Motor neuron (in vitro differentiated cells): ENCODE data around the gene FRMPD1. TPM values are rescaled to one million over a fixed set of nuclear protein-coding genes. Genes with fewer than 3 reads are reported as not detected.
"Not testable (repeated sequence)": the region's sequence is repeated elsewhere in the genome, so short reads cannot be mapped to it uniquely, and the experiment has no call there.

Experiments
- ATAC-seq, 8 experiments: fragments of 200-7000 bp; cut with Tn5 transposase; replicated peaks in 6 of 8; 2 replicates each; pipeline ENCODE4 v1.8.0; 2021; ENCODE audit warnings: mild to moderate bottlenecking in 8 of 8, moderate library complexity in 8 of 8
- H3K27ac ChIP-seq, 2 donors: fragments of 250-450 bp; sonication (Bioruptor Pico); 2 replicates each; pipeline ENCODE4 v1.9.0; 2021; ENCODE audit warnings: antibody characterized with exemption in 2 of 2, mild to moderate bottlenecking in 2 of 2, moderate library complexity in 1 of 2
- H3K4me1 ChIP-seq, 2 donors: fragments of 250-450 bp; sonication (Bioruptor Pico); replicated peaks in 1 of 2; 2 replicates each; pipeline ENCODE4 v1.6.1; 2021; ENCODE audit warnings: antibody characterized with exemption in 2 of 2, mild to moderate bottlenecking in 2 of 2, moderate library complexity in 1 of 2
- H3K4me3 ChIP-seq, 5 donors: fragments of 250-450 bp; sonication (Bioruptor Pico); 2 replicates each; pipeline ENCODE4 v1.9.0; 2021; ENCODE audit warnings: antibody characterized with exemption in 5 of 5, mild to moderate bottlenecking in 5 of 5, moderate library complexity in 4 of 5
- WGBS, 10 experiments: fragments of 450-650 bp; shearing (Covaris generic); methylation state at CpG; one replicate each; pipeline ENCODE4 v1.0.0; 2022; 5-methylcytosine and 5-hydroxymethylcytosine counted together
- in situ Hi-C, 9 experiments: fragments of 400-800 bp; cut with MboI; loops; one replicate each; pipeline ENCODE4 v1.15.0; 2021; ENCODE audit warnings: low sequenced_read_pairs in 9 of 9, low pct_unique_long_range_greater_than_20kb in 2 of 9; ENCODE audit not compliant: unreplicated experiment in 9 of 9
- total RNA-seq, 8 experiments: library from RNA; unstranded; fragments of 300-600 nt; gene quantifications; 2 replicates each; pipeline versions ENCODE4 v1.2.3 to v1.2.4, GENCODE V29; 2022

The FRMPD1 gene
- total RNA-seq, 8 experiments from 2014 or later, result 0.09 to 4.1 (median 0.34) TPM

DNA sequence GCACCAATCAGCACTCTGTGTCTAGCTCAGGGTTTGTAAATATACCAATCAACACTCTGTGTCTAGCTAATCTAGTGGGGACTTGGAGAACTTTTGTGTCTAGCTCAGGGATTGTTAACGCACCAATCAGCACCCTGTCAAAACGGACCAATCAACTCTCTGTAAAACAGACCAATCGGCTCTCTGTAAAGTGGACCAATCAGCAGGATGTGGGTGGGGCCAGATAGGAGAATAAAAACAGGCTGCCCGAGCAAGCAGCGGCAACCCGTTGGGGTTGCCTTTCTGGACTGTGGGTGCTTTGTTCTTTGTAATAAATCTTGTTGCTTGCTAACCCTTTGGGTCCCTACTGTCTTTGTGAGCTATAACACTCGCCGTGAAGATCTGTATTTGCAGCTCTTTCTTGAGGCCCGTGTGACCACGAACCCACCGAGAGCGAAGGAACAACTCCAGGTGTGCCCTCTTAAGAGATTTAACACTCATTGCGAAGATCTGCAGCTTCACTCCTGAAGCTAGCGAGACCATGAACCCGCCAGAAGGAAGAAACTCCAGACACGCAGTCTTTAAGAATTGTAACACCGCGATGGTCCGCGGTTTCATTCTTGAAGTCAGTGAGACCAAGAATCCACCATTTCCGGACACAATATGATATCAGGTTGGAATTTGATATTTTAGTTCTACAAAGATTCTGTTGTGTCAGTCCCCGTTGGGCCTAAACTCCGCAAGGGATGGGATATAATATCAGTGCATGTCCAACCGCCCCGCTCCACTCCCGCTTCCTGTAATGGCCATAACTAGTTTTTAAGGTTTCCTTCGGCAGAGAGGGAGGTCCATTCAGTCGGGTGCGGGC lies 102.1 kb downstream of the FRMPD1 start:
- no peak for ATAC-seq
- H3K4me3 ChIP-seq, result peak overlapping the region; percentile 56 to 92 (median 74)
- 78 to 100% (median 89%) methylated on average over 1 to 17 of the region's 29 CpGs; no CpG with 5 or more reads in 2 of the 10 experiments for WGBS, 10 experiments
- peaks cover 2 to 4% of the 10 kb centered on the region in 2 donors for H3K4me1 ChIP-seq
- in situ Hi-C loops, result loop anchor here in 1 of 9 experiments (25.0 kb wide), 1 partner anchor 166 kb away; the partner anchor contains the start of genes FBXO10 and TOMM5
- no peak overlapping the region for H3K27ac ChIP-seq

DNA sequence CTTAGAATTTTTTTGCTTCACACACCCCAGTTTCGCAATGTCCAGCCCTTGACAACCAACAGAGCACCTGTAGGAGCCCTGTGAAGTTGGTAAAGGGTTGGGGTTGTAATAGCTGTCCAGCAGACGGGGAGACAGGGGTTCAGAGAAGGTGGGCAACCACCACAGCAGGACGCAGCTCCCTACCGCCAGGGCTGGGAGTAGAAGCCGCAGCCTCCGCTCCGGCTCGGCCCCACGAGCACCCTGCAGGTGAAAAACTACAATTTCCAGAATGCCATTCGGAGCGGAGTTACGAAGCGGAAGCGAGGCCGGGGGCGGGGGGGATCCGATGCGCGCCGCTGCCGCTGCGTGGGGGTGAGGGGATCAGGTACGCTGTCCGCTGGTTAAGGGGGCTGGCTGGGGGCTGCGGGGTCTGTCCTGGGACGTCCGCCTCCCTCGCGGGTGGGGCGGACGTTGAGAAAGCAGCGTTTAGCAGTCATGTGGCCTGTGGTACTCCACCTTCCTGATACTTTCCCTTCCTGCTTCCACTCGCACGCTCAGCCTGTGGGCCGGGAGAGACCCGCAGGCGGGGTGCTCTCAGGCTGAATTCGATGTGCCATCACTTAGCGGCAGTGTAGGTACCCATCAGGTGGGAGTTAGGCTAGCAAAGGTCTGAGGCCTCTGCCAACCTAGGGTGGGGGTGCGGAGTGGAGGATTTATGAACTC lies 102.9 kb downstream of the FRMPD1 start, which contains the start of gene TRMT10B:
TRMT10B (plus strand) TSS at position 317 of the 702 bp plus-strand sequence. CDS start 8,127 bp downstream, outside the sequence.
- peaks cover 2 to 4% of the 10 kb centered on the region in 2 donors for H3K4me1 ChIP-seq
- in situ Hi-C loops, result loop anchor here in 1 of 9 experiments (25.0 kb wide), 1 partner anchor 166 kb away; the partner anchor contains the start of genes FBXO10 and TOMM5
- peak within 1 kb of the TSS; percentile 56 to 92 (median 74) for H3K4me3 ChIP-seq
- ATAC-seq, result peak; percentile 93 to 98 (median 95)
- WGBS, 10 experiments, result 0 to 100% (median 20%) methylated on average over 1 to 9 of the region's 40 CpGs; no CpG with 5 or more reads in 3 of the 10 experiments
- no peak within 1 kb of the TSS for H3K27ac ChIP-seq

DNA sequence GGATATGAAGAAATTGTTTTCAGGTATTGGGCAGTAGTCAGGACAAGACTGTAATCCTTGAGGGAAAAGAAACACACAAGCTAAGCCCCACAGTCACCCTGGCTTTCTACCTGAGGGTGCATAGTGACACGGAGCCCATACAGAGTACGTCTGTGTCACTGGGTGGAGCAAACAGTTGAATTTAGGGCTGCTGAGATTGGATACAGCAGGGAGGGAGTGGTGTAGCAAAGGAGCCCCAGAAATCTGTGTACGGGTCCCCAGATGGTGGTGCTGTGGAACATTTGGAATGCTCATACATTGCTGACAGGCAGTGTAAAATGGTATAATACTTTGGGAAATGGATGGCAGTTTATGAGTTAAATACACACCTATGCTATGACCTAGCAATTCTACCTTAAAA lies 108.0 kb downstream of the FRMPD1 start:
- WGBS, 10 experiments, result 0 to 100% (median 80%) methylated on average over 1 to 3 of the region's 3 CpGs; no CpG with 5 or more reads in 4 of the 10 experiments
- no peak overlapping the region for H3K27ac ChIP-seq
- ATAC-seq, result no peak
- H3K4me3 ChIP-seq, result no peak overlapping the region
- in situ Hi-C loops, result loop anchor here in 1 of 9 experiments (25.0 kb wide), 1 partner anchor 171 kb away; the partner anchor contains the start of genes FBXO10 and TOMM5
- H3K4me1 ChIP-seq, result peaks cover 2 to 4% of the 10 kb centered on the region in 2 donors

DNA sequence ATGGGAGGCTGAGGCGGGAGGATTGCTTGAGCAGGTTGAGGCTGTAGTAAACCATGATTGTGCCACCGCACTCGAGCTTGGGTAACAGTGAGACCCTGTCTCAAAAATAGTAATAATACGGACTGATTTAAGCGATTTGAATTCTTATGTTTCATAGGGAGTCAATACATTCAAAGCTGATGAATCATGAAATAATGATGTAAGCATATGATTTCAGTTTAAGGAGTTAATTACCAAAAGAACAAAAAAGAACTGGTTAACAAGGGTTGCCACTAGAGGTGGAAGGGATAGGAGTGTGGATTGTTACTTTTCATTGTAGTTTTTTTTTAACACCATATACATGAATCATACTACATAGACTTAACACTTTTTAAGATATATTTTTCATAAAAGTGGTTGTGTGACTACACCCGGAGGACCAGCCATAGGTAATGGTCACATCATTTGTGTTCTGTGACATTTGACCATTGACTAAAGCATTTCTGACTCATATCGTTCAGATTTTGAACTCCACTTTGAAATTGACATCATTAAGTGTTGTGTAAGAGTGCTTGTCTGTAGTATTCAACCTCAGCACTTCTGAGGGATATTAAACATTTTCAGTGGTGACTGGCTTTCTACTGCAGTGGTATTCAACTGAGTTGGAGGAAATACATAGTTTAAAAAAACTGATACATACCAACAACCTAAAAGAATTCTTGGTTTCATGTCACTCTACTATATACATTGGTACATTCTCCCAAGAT lies 109.8 kb downstream of the FRMPD1 start:
- peak in 4 of 8 experiments; percentile 21 to 88 (median 59) for ATAC-seq
- 43 to 100% (median 88%) methylated on average over 2 to 7 of the region's 7 CpGs for WGBS, 10 experiments
- Histone ChIP-seq H3K27ac (no peak overlapping the region), H3K4me1 (no peaks in the 10 kb centered on the region), H3K4me3 (no peak overlapping the region)
- in situ Hi-C loops, result loop anchor here in 1 of 9 experiments (25.0 kb wide), 1 partner anchor 173 kb away; the partner anchor contains the start of genes FBXO10 and TOMM5

DNA sequence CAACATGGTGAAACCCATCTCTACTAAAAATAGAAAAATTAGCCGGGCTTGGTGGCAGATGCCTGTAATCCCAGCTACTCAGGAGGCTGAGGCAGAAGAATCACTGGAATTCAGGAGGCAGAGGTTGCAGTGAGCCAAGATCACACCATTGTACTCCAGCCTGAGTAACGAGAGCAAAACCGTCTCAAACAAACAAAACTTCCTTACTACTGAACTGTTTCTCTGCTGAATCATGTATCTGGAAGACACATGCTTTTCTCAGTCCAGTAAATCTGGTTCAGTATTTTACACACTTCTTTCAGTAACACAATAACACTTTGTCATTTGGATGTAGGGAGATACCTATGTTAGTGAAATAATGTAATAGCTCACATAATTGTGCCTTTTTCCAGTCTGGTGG lies 110.8 kb downstream of the FRMPD1 start:
- no peak for ATAC-seq
- Histone ChIP-seq H3K4me1 (no peaks in the 10 kb centered on the region), H3K27ac (no peak overlapping the region), H3K4me3 (no peak overlapping the region)
- whole genome bisulfite sequencing, 10 experiments, result 13 to 86% (median 59%) methylated on average over 1 to 3 of the region's 3 CpGs; no CpG with 5 or more reads in 4 of the 10 experiments
- in situ Hi-C loops, result loop anchor here in 1 of 9 experiments (25.0 kb wide), 1 partner anchor 174 kb away; the partner anchor contains the start of genes FBXO10 and TOMM5

DNA sequence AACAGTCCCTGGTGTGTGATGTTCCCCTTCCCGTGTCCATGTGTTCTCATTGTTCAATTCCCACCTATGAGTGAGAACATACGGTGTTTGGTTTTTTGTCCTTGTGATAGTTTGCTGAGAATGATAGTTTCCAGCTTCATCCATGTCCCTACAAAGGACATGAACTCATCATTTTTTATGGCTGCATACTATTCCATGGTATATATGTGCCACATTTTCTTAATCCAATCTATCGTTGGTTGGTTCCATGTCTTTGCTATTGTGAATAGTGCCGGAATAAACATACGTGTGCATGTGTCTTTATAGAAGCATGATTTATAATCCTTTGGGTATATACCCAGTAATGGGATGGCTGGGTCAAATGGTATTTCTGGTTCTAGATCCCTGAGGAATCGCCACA lies 114.5 kb downstream of the FRMPD1 start:
- ATAC-seq, H3K4me3 ChIP-seq, H3K27ac ChIP-seq, H3K4me1 ChIP-seq: not testable (repeated sequence)
- in situ Hi-C loops, result loop anchor here in 1 of 9 experiments (25.0 kb wide), 1 partner anchor 178 kb away; the partner anchor contains the start of genes FBXO10 and TOMM5
- WGBS, 10 experiments, result 100% methylated on average over 1 of the region's 6 CpGs; no CpG with 5 or more reads in 9 of the 10 experiments

DNA sequence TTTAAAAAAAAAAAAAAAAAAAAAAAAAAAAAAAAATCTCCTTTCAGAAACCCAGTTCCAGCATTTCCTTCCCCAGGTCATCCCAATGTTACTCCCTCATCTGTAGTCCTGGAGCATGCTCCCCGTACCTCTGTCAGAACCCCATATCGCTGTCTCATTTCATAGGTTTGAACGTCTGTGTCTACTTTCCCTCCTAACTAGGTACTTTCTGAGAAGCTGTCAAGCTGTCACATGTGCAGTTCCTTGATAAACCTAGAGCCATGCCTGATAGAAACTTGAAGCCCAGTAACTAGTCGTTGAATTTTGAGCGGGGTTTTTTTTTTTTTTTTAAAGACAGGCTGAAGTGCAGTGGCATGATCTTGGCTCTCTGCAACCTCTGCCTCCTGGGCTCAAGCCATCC lies 118.6 kb downstream of the FRMPD1 start:
- Histone ChIP-seq H3K27ac (no peak overlapping the region), H3K4me3 (no peak overlapping the region), H3K4me1 (no peaks in the 10 kb centered on the region)
- no peak for ATAC-seq
- in situ Hi-C loops, result loop anchor here in 1 of 9 experiments (25.0 kb wide), 1 partner anchor 182 kb away; the partner anchor contains the start of genes FBXO10 and TOMM5
- WGBS, 10 experiments, result 55 to 100% (median 90%) methylated on average over 1 to 5 of the region's 5 CpGs; no CpG with 5 or more reads in 1 of the 10 experiments

DNA sequence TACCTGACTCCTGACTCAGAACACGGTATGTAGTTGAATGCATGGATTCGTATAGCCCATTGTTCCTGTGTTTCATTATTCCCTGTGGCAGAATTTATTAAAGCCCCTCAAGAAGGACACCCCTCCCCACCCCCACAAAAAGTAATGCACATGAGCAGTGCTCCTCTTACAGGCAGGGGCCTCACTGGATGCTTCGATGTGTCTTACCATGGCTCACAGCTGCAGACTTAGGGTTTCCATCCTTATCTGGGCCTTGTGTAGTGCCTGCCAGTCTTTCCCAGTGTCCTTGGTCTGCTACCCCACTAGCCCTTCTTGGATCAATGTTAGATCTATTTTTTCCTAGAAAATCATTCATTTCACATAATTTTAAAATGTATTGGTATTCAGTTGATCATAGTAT lies 119.2 kb downstream of the FRMPD1 start:
- no peak overlapping the region for H3K4me3 ChIP-seq
- no peak overlapping the region for H3K27ac ChIP-seq
- WGBS, 10 experiments, result 56 to 100% (median 93%) methylated on average over 1 to 3 of the region's 3 CpGs; no CpG with 5 or more reads in 5 of the 10 experiments
- in situ Hi-C loops, result loop anchor here in 1 of 9 experiments (25.0 kb wide), 1 partner anchor 183 kb away; the partner anchor contains the start of genes FBXO10 and TOMM5
- ATAC-seq, result no peak
- H3K4me1 ChIP-seq, result no peaks in the 10 kb centered on the region

DNA sequence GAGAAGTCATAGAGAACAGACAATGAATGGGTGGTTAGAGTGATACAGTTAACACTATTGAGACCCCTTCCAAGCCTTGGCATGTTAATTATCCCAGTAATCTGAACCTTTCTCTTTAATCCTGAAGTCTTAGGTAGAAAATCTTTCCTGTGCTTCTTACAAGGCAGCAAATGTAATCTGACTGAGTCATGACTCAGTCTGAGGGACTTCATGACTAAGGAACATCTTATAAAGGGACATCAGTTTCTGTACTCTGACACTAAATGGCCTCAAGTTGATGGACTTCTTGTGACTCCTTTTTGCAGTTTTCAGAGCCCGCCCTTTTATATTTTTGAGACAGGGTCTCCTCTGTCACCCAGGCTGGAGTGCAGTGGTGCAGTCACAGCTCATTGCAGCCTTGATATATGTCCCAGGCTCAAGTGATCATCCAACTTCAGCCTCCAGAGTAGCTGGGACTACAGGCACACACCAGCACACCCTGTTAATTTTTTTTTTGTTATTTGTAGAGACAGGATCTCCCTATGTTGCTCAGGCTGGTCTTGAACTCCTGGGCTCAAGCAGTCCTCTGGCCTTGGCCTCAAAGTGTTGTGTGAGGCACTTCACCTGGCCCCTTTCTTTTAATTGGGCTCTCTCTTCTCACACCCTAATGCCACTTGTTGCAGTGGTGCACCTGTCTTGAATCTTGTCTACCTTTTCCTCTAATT lies 124.6 kb downstream of the FRMPD1 start:
- 100% methylated on average over 1 of the region's 1 CpG; no CpG with 5 or more reads in 5 of the 10 experiments for WGBS, 10 experiments
- H3K4me1 ChIP-seq, result no peaks in the 10 kb centered on the region
- H3K4me3 ChIP-seq, result no peak overlapping the region
- H3K27ac ChIP-seq, result no peak overlapping the region
- in situ Hi-C loops, result loop anchor here in 3 of 9 experiments (25.0 kb wide), 3 partner anchors 112 to 288 kb away; partner anchors contain the start of genes FBXO10 (in 2 of the 3), TOMM5 (in 2 of the 3) and POLR1E (in 1 of the 3)
- ATAC-seq, result no peak

DNA sequence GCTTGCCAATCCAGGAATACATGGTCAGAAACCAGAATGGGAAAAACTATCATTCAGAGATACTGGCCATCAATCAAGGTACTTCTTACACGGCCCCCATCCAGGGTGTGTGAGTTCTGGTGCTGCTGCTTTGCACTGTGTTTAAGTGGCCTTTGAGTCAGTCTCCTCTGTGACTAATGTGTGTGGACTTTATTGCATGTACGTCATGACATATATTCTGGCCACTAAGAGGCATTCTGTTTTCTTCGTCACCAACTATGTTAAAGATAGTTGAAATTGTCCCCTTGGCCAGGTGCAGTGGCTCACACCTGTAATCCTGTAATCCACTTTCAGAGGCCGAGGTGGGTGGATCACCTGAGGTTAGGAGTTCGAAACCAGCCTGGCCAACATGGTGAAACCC lies 125.6 kb downstream of the FRMPD1 start:
- in situ Hi-C loops, result loop anchor here in 3 of 9 experiments (25.0 kb wide), 3 partner anchors 111 to 289 kb away; partner anchors contain the start of genes FBXO10 (in 2 of the 3), TOMM5 (in 2 of the 3) and POLR1E (in 1 of the 3)
- H3K4me3 ChIP-seq, result no peak overlapping the region
- no peaks in the 10 kb centered on the region for H3K4me1 ChIP-seq
- ATAC-seq, result no peak
- WGBS, 10 experiments, result 0 to 100% (median 95%) methylated on average over 1 to 5 of the region's 5 CpGs; no CpG with 5 or more reads in 2 of the 10 experiments
- no peak overlapping the region for H3K27ac ChIP-seq

DNA sequence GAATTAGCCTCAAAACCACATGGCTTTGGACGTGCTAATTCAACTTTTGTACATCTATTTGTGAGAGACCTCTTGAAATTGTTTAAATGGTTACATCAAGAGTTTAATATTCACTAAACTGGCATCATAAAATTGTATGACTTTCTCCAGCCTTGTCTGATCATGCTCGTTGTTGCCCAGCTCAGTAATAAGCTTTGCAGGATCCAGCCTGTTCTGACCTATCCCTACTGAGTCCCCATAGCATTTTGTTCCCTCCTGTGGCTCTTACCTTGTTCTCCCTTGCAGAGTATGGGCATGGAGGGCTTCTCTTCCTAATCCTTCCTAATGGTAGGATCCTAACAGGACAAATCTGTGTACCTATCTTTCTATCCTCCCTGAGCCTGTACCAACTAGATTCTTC lies 127.8 kb downstream of the FRMPD1 start:
- ATAC-seq, result no peak
- Histone ChIP-seq H3K4me1 (peaks cover 2 to 8% of the 10 kb centered on the region in 2 donors), H3K4me3 (no peak overlapping the region), H3K27ac (no peak overlapping the region)
- in situ Hi-C loops, result loop anchor here in 3 of 9 experiments (25.0 kb wide), 3 partner anchors 109 to 291 kb away; partner anchors contain the start of genes FBXO10 (in 2 of the 3), TOMM5 (in 2 of the 3) and POLR1E (in 1 of the 3)
- 44 to 100% (median 79%) methylated on average over 1 to 2 of the region's 2 CpGs; no CpG with 5 or more reads in 2 of the 10 experiments for WGBS, 10 experiments
